Activated effector memory CD4-positive, alpha-beta T cell treated with anti-CD3 and anti-CD28 coated beads, Interleukin-2, amount 50 U/mL, for 16 hours (primary cell): ENCODE data around the gene GPC3.
A peak's percentile ranks its signal among the peaks of the same experiment; 100 is the strongest.

Source experiments
- DNase-seq: peaks from one replicate; pipeline ENCODE4 v3.0.0-alpha.2; 2020

Gene GPC3

DNA sequence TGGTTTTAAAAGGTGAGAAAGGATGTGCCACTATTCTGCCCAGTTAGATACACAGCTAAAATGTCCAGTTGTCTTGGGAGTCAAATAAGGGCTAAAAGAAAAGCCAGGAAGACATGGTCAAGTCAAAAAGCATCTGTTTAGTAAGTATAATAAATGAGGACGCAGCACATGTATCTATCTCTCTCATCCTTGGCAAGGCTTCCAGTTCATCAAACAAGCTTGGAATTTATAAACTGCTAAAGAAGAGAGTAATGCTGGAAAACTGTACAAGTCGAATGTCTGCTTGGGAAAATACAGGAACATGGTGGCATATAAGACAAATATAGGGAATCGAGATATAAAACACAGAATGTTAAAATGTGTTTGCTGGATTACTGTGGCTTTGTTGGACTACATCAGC lies 106.7 kb downstream of the GPC3 start:
- DNase-seq, result no peak

DNA sequence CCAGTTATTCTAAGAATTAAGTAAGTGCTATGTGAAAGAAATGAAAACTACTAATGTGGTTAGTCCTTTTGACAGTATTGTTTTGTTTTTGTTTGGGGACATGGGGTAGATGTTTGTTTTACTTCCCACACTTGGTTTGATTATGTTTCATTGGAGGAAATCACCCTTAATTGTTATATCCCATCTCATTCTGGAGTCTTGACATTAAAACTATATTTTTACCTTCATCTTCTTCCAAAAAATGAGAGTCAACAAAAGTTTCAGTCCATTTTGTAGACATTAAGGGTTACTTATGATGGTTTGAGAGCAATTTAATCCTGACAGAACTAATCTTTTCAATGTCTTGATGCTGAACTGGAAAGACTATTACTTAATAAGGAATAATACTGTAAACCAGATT lies 108.7 kb downstream of the GPC3 start:
- DNase-seq, result no peak

DNA sequence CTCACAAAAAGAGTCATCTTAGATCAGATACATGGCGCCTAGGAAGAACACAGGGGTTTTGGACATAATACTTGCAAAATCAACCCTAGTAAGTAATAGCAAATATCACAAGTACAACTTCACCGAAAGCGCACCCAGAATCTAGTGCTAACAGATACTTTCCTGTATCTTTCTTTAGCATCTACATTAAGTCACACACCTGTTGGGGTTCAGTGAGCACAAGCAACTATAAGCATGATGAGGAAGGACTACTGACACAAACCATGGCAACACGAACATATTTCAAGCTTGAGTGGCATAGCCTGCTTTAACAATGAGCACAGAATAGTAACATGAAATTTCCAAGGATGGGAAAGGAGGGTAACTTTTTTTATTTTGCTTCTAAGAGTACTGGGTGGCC lies 116.1 kb downstream of the GPC3 start:
- DNase-seq, result no peak

DNA sequence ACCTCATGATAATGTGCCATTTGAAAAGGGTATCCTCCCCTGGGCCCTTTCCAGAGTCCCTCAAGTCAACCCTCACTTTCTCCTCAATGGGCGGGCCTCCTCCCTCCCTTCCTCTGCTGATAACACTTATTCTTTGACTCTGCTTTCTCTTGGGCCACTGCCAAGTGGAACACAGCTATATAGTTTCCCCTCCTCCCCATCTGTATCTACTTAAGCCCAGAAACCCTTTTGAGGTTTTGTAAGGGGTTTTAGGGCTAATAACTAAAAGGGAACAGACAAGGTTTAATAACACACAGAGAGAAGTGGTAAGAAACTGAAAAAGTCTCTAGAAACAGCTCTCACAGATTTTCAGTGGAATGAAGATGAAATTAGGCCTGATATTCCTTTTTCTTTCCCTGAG lies 116.7 kb downstream of the GPC3 start:
- DNase-seq, result no peak

DNA sequence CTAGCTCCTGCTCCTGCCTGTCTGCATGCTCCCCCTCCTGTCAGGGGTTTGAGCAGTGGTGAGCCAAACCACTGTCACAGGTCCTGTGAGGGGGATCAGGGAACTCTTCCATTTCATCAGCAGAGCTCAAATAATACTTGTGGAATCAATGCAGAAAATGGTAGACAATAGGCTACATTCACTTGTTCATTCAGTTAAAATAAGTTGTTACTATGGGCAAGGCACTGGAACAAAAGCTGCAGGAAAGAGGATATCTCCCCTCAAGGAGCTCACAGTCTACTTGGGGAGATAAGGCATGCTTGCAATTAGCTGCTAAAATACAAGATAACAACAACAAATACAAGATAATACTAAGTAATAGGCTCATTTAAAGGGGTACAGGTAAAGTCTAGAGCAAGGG lies 117.1 kb downstream of the GPC3 start:
- DNase-seq, result no peak

DNA sequence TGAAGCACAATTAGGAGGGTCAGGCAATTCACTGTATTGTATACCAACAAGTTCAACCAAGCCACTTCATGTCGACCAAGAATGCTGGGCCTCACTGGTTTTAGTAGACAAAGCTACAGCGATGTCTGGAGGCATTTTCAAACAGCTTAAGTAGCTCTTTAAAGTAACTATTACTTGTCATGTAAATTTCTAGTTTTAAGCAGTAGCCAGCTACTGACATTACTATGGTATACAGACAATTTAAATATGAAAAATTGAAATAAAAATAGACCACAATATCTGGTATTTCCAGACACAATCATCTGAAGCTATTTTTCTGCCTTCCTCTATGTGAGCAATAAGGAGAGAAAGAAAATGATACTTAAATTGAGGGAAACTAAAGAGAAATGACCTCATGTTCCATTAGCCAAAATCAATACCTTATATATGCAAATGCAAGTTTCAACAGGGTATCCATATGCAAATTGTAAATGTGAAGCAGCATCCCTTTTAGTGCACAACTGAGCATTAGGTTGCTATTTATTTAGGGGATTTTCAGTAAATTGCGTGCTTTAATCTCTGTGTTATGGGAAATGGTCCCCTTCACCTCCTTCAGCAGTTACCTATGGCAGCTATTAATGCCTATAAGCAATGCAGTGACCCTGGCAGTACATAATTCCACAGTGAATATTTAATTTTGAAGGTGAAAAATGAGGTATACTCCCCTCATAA lies 119.5 kb downstream of the GPC3 start:
- no peak for DNase-seq

DNA sequence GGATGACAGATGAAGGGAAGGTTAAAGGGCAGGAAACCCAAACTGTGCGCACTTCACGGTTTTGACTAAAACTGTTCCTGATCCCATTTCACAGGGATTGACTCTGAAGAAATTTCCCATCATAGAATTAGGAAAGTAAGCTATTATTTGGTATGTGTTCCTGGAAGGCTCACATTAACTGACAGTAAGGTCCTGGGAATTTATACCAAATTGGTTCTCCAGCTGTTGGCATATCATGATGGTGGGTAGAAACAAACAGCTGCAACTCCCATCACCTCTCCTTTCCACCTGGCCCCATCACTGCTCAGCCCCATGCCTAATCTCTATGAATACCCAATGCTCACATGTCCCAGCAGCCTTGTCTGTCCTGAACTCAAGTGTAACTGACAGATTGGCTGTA lies 121.2 kb downstream of the GPC3 start:
- DNase-seq, result no peak

DNA sequence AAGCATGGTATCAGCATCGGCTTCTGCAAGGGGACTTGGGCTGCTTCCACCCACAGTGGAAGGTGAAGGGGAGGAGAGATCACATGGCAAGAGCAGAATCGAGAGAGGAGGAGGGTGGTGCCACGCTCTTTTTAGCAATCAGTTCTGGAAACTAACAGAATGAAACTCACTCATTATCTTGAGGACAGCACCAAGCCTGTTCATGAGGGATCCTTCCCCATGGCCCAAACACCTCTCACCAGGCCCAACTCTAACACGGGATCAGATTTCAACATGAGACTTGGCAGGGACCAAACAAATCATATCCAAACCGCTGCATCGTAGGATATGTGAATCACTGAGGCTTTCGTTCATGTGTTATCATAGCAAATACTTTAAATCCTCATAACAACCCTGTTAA lies 125.5 kb downstream of the GPC3 start:
- no peak for DNase-seq

DNA sequence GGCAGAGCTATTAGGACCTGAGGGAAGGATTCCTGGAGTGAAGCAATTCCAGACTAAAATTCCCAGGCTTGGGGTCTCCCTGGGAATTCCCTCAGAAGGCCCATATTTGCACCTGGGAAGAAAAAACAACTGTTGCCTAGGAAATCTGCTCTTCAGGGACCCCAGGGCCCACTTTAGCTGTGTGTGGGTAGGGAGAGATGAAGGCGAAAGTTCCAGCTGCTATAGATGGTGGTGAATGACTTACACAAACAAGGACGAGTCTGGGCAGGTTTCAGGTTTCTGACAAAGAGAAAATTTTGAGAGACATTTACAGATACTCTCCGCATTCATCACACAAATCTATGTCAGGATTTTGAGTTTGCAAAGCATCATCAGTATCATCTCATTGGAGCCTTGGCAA lies 126.1 kb downstream of the GPC3 start:
- no peak for DNase-seq

DNA sequence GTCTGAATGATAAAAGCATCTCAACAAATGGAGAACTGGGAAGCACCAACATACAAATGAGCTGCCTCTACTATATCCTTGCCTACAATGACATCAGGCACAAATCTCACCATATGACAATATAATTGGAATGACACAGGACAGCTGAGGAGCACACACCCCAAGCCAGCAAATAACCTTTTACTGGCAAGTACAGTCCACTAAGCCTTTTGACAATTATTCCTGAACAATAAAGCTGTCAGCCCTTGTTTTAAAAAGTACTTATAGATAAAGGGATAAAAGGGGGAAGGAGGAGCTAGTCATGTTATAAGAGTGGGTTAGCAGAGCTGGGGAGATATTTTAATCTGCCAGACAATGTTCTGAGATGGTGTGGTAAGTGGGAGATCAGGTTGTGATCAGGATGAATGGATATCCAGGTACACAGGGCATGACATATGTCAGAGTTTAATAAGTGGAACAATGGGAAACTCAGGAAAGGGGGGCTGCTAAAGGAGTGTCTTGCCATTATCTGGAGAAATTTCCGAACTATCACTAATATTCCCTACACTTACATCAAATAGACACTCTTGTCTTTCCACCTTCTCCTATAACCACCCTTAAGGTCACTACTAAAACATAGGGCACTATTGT lies 127.6 kb downstream of the GPC3 start:
- DNase-seq, result no peak

DNA sequence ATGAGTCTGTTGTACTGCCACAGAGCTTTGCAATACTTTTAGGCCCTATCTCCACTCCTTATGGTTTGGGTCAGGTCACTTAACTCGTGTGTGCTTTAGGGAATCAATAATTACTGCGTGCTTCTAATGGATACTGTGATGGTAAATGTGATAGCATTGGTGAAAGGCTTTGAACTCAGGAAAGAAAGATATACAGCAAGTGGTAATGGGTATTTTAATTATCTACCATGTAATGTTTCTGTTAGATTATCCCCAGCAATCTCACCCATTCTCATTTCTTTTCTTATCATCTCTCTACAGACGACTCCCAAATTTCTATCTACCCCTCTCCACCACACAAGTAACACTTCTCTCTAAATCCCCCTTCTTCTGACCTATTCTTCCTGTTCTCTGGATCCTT lies 128.6 kb downstream of the GPC3 start:
- DNase-seq, result no peak

DNA sequence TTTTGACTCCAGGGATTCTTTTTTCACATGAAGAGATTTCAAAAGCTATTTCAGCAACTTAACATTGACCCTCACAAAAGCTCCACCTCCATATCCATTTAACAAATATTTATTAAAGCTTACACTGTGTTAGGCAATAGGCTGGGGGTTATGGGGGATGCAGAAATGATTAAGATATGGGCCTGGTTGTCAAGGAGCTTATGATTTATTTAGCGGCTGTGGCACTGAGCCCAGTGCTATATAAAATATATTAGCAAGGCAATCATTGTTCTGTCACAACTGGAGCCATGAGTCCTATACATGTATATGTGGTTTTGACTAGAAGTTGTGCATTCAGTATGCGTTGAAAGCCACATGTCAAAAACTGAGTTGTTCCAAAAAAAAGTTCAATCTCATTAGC lies 131.1 kb downstream of the GPC3 start:
- no peak for DNase-seq

DNA sequence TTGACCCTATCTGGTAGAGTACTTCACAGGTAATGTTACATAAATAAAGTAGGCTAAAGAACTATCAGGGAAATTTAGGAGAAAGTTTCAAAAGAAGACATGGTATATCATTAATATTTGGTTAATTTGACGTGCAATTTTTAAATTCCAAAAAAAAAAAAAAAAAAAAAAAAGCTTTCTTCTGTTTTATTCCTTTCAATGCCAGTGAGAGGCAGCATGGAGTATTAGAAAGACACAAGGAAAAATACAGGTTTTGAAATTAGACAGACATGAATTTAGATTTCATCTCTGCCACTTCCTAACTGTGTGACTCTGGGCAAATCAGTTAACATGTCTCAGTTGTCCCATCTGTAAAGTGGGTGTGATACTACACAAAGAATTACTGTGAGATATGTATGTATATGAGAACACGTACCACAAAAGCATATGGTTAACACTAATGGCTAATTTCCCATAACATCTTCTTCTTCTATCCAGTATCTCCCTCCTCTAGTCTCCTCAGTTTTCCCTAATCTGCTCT lies 132.5 kb downstream of the GPC3 start:
- no peak for DNase-seq

DNA sequence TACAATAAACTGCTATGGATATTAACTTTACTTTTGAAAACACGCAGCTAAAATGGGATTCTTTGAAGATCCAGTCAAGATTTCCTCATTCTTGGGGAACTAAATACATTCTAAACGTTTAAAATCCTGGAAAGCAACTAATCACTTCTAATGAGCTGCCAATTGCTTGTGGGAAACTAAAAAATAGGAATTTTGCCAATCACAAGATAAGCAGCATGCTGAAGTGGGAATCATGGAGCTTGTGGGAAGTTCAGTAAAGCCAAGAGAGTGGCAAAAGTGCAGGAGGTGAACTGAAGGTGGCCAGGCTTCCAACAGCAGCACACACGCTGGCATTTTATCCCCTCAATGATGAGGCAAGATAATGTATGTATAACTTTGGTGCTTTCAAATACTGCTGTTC lies 133.0 kb downstream of the GPC3 start:
- DNase-seq, result no peak

DNA sequence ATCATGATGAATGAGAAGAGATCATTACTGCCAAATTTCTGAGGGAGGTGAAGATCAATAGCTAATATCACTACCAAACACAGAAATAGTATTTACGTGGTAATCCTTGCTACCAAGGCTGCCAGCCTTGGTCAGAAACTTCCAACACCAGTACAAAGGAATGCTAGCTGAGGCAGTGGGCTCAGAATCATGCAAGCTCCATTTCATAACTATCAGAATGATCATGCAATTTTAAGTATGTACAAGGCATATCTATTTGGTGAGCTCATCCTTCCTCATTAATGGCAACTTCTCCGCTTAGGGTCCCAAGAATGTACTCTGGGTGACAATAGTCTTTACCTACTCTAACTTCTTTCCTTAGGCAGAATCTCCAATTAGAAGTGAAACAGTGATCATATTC lies 135.0 kb downstream of the GPC3 start:
- no peak for DNase-seq

DNA sequence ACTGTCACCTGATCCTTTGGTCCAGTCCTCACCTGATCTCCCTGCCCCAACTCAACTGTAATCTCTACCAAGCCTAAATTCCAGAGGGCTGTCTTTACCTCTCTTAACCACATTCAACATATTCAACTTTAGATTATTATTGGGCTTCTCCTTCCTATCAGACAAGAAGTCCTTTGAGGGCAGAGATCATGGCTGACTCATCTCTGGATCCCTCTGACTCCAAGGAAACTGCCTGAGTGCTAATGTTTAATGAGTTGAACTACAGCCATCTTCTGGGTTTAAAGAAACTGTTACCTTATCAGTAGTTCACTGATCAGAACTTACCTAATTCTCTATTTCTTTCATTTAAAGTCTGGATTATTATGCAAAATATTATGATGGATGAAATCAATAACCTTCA lies 135.7 kb downstream of the GPC3 start:
- no peak for DNase-seq

DNA sequence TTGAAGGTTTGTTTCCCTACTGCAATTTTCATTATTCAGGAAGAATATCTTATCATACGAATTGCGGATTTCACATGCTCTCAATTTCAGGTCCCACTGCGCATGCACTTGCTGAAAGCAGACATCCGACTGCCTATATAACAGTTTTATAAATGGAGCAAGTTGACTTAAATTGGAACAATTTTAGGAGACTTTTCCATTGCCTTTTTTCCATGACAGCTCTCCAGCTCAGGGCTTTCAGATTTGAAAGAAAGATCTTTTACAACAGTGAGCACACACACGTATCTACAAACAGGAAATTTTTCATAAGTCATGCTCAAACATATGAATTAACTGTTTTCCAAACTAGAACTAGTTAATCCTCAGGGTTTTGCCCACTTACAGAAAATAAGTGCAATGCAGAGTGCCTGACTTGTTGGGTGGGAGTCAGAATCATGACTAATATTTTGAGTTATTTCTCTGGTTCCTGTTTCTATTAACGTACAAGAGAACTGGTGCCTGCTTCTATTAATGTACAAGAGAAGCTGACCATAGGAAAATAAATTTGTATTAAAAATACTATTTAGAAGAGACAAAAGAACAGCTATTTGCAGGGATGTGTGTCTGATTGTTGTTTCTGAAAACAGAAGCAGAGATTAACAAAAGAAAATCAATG lies 137.9 kb downstream of the GPC3 start:
- DNase-seq, result no peak

DNA sequence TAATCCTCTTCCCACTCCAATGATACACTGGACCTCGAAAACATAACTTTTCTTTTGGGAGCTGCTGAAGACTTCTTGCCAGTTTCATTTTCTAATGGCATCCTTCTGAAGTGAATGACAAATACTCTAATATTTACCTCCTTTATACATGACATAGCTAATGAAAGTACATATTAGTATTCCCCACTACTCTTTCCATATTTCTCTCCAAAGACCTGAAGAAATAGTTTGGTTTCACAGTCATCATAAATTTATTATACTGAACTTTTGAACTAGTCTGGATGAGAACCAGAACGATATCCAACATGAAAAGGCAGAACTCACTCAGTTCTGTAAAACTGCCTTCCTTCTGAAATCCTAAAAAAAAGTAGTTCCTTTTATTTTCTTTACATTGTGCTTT lies 139.1 kb downstream of the GPC3 start:
- no peak for DNase-seq

DNA sequence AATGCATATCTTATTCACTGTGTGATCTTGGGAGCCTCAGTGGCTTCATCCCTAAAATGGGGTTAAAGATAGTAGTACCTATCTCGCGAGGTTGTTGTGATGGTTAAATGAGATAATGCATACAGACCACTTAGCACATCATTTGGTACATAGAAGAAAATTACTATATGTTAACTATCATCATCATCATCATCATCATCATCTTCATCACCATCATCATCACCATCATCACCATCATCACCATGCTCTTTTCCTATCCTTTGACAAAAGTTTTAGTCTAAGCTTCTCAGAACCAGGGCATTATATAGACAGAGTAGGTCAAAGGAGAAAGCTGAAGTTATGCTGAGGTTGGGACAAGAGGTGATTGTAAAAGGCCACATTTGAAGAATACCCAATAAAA lies 145.0 kb downstream of the GPC3 start:
- DNase-seq, result no peak

DNA sequence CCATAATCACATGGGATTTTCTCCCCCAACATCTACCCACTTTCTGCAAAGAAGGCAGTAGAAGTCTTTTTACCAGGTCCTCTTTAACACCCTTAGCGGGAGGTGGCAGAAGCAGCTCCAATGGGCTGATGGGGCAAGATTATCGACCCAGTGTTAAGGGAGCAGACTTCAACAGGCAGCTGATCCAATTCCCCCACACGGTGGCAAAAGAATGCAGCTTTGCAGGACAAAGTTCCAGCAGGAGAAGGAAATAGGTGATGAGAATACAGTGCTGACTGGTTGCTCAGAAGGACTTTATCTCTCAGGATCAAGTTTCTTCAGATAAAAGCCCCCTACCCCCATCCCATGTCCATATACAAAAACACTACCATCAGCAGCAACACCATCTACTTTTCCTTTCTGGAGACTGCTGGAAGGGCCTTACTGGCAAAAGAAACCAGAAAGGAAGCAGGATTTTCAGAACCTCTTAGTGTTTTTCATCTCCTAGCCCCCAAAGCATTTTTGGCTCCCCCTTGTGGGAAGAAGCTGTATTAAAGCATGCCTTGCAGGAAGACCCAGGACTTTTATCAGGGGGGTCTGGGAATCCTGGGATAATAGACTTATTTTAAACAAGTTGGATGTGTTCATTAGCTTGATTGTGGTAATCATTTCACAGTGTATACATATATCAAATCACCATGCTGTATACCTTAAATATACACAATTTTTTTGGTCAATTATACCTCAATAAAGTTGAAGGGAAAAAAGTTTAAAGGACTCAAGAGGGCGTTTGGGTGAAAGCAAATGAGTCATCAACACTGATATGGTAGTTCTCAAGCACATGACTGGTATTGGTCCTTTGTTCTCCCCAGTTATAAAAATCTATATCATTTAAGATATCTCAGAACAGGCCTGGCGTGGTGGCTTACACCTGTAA lies 146.4 kb downstream of the GPC3 start:
- DNase-seq, result peak; percentile 55

DNA sequence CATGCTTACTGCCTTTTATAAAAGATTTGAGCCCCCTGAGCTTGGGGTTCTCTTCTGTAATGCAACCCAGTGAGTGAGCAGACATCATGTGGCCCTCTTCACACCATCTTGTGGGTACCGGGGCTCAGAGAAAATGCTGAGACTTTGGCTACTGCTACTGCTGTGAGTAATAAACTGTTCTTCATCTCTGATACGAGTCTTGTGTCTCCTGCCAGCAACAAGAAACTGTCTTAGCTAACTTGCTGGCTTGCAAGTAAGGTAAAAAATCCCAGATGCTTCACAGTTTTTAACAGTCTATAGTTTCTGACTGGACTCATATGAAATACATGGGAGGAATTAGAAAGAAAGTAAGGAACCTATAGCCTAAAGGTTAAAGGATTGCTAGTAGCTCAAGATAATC lies 148.3 kb downstream of the GPC3 start:
- DNase-seq, result no peak

DNA sequence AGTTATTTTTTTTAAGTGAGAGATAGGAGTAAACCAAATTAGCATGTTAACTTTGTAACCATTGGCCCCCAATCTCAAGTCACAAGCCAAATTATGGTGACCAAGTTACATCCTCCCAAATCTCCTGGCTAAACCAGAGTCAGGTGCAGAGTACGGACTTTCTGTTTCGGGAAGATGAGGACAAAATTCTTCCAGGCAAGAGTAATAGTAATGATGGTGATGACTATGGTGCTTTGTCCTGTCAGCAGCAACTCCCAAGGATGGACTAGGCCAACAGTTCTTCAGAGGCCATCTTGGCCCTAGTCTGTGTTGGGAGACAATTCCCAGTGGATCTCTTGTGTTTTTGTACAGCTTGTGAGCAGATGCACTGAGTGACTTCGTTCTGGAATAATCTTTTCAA lies 148.8 kb downstream of the GPC3 start:
- no peak for DNase-seq

DNA sequence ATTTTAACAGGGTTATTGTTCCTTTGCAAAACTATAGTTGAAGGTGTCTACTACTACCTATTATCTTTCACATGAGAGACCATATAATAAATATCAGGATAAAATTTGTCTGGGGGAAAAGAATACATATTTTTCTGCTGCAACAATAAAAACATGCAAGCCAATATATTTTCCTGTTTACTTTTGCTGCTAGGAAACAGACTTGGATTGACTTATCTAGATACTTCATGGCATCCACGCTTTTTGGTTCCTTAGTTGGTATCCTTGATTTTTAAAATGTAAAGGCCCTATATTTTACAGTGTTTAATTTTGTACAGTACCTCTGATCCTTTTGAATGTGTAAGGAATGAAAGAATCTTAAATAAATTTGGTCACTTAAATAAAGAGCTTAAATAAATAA lies 150.6 kb downstream of the GPC3 start:
- no peak for DNase-seq
